Epithelial cell of proximal tubule (primary cell): ENCODE measurements around the gene METTL15. TPM values are rescaled to one million over a fixed set of nuclear protein-coding genes. Genes with fewer than 3 reads are reported as not detected.
A peak's percentile ranks its signal among the peaks of the same experiment; 100 is the strongest.
"Not testable (repeated sequence)": the region's sequence is repeated elsewhere in the genome, so short reads cannot be mapped to it uniquely, and the experiment has no call there.

Experiments
- DNase-seq: peaks from one replicate; pipeline ENCODE4 v3.0.0-alpha.2; 2011; ENCODE audit warnings: low read depth
- H3K4me3 ChIP-seq: 2 replicates; pipeline ENCODE4 v1.5.1; 2011; ENCODE audit warnings: low read depth, mild to moderate bottlenecking, low read length
- total RNA-seq: library from RNA; depleted of rRNA; stranded (reverse); fragments of >200 nt; gene quantifications from 2 replicates; pipeline ENCODE4 v1.2.3, GENCODE V29; 2015
- TF ChIP-seq, protein P1 (sequence below): conservative IDR thresholded peaks from 2 replicates; pipeline ENCODE4 v1.5.1; 2012; ENCODE audit warnings: low read depth, mild to moderate bottlenecking, low read length

Gene METTL15, protein sequence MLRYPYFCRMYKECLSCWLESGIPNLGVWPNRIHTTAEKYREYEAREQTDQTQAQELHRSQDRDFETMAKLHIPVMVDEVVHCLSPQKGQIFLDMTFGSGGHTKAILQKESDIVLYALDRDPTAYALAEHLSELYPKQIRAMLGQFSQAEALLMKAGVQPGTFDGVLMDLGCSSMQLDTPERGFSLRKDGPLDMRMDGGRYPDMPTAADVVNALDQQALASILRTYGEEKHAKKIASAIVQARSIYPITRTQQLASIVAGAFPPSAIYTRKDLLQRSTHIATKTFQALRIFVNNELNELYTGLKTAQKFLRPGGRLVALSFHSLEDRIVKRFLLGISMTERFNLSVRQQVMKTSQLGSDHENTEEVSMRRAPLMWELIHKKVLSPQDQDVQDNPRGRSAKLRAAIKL
- 8.7 and 9.1 TPM in 2 replicates for total RNA-seq

DNA sequence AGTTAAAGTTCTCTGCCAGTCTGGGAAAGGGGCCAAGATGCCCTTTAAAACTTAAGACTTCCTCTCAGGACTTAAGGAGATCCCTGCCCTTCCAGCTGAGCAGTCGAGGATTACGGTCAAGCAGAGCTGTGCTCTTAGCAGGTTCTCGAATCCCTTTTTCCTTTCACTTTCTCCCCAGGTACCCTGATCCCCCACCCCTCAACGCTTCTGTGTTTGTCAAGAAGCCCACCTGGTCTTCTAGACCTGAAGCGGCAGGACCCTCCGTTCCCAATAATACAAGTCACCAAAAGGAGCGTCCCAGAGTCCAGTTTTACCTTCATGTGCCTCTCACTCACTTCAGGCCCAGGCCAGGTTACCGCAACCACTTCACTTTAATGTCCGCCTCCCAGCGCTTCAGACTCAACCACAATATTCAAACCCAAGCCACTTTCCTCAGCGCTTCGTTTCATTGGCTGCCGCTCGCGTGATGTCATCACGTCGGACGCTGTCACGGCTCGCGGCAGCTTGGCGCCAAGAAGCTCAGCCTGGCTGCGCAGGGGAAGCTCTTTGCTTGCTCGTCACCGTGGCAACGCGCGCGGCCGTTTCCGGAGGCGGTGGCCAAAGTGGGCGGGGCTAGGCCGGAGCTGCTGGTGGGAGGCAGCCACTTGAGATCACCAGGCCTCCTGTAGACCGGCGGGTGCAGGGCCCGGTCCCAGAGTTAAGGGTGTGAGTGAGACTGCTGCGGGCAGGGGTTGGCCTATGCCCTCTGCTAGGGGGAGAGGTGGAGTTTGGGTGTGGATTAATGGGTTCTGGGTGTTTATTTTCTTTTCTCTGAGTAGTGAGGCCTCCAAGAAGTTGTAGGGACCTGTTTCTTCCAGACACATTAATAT is at the start of gene METTL15, which contains the start of gene KIF18A:
TSS of gene METTL15 (plus strand) at position 639 of the 869 bp plus-strand sequence. CDS start 4,947 bp downstream, outside the sequence.
TSS of gene KIF18A (minus strand) at position 407 of the 869 bp plus-strand sequence. CDS start 10,209 bp downstream, outside the sequence.
- DNase-seq = peak; percentile 80
- TF ChIP-seq, protein P1, sequence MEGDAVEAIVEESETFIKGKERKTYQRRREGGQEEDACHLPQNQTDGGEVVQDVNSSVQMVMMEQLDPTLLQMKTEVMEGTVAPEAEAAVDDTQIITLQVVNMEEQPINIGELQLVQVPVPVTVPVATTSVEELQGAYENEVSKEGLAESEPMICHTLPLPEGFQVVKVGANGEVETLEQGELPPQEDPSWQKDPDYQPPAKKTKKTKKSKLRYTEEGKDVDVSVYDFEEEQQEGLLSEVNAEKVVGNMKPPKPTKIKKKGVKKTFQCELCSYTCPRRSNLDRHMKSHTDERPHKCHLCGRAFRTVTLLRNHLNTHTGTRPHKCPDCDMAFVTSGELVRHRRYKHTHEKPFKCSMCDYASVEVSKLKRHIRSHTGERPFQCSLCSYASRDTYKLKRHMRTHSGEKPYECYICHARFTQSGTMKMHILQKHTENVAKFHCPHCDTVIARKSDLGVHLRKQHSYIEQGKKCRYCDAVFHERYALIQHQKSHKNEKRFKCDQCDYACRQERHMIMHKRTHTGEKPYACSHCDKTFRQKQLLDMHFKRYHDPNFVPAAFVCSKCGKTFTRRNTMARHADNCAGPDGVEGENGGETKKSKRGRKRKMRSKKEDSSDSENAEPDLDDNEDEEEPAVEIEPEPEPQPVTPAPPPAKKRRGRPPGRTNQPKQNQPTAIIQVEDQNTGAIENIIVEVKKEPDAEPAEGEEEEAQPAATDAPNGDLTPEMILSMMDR = no peak
- H3K4me3 ChIP-seq = peak within 1 kb of the TSS; percentile 90

DNA sequence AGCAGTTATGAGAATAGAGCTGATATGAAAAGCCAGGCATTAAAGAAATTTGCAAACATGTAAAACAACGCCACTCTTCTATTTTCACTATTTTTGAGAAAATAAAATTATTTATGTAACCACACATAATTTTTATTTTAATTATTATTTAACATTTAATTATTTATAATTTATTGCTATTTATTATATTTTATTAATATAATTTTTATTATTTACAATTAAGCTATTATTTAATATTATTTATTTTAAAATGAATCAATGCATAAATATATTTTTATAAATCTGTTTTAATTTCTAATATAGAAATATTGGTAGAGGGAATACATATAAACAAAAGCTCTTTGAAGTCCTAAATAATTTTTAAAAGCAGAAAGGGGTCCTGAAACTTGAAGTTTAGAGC is 36.9 kb upstream of the METTL15 start:
- DNase-seq = no peak
- TF ChIP-seq, protein P1 = no peak
- H3K4me3 ChIP-seq = no peak overlapping the region

- TF ChIP-seq, protein P1 = no peak
- no peak overlapping the region for H3K4me3 ChIP-seq
- DNase-seq = no peak
Observed at GRCh38 chr11:28072321-28072720, 35.9 kb upstream of the METTL15 start.

GRCh38 chr11:28077521-28077920 is 30.7 kb upstream of the METTL15 start:
- no peak overlapping the region for H3K4me3 ChIP-seq
- no peak for DNase-seq
- TF ChIP-seq, protein P1 = no peak

- TF ChIP-seq, protein P1 = no peak
- DNase-seq = no peak
- no peak overlapping the region for H3K4me3 ChIP-seq
Observed at GRCh38 chr11:28083118-28083517, 25.1 kb upstream of the METTL15 start.

- no peak overlapping the region for H3K4me3 ChIP-seq
- TF ChIP-seq, protein P1 = no peak
- DNase-seq = no peak
Observed at GRCh38 chr11:28086569-28086968, 21.6 kb upstream of the METTL15 start.

- not testable (repeated sequence) for H3K4me3 ChIP-seq, DNase-seq
Observed at GRCh38 chr11:28087192-28087591, 21.0 kb upstream of the METTL15 start.

DNA sequence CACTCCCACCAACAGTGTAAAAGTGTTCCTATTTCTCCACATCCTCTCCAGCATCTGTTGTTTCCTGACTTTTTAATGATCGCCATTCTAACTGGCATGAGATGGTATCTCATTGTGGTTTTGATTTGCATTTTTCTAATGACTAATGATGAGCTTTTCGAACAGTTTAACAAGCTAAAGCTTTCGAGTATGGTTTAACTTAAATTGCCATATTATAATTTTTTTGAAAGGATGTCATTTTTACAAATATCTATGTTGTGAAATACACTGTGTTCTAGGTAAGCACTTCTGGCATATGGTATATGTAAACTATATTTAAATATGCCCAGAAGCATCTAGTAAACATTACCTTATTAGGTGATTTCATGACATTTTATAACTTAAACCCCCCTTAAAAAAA is 20.5 kb upstream of the METTL15 start:
- not testable (repeated sequence) for H3K4me3 ChIP-seq, DNase-seq
